IPS-NIHi7 (cell line): Measurements from ENCODE around the gene ZCCHC13.
A peak's percentile ranks its signal among the peaks of the same experiment; 100 is the strongest.
"Not testable (repeated sequence)": the region's sequence is repeated elsewhere in the genome, so short reads cannot be mapped to it uniquely, and the experiment has no call there.

Experiments used
- DNase-seq: peaks from one replicate; pipeline ENCODE4 v3.0.0; 2012; ENCODE audit warnings: mixed read lengths; ENCODE audit errors: extremely low spot score

Gene ZCCHC13

DNA sequence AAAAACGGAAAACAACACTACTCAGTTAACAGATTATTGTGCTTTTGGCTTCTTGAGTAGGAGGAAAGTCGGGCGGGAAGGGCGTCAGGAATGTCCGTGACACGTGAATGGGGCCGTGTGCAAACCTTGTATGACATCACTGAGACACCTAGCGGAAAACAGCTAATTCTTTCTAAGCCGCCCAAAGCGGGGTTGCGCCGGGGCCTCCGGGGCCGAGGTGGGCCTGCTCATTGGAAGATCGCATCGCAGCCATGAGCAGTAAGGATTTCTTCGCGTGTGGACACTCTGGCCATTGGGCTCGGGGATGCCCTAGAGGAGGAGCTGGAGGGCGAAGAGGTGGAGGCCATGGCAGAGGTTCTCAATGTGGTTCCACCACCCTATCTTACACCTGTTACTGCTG lies at the start of gene ZCCHC13:
ZCCHC13 (plus strand) TSS at position 165 of the 400 bp plus-strand sequence; CDS start at position 252, 87 bp downstream.
- no peak for DNase-seq

DNA sequence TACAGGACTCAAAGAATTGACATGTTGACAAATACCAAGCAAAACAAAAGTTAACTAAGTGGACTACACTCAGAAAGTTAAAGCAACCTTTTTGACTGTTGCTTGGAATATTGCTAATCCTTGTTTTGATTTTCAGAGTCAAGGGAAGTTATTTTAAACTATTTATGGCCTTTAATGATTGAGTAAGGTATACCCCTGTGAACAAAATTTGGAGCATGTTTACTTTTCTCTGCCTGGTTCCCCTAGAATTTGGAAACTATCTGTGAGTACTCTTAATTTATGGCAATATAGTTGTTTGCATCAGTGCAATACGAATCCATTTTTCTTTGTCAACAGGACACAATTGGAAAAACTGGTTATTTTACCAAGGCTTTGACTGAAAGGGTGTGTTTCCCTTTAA lies 45.9 kb upstream of the ZCCHC13 start:
- DNase-seq = not testable (repeated sequence)

DNA sequence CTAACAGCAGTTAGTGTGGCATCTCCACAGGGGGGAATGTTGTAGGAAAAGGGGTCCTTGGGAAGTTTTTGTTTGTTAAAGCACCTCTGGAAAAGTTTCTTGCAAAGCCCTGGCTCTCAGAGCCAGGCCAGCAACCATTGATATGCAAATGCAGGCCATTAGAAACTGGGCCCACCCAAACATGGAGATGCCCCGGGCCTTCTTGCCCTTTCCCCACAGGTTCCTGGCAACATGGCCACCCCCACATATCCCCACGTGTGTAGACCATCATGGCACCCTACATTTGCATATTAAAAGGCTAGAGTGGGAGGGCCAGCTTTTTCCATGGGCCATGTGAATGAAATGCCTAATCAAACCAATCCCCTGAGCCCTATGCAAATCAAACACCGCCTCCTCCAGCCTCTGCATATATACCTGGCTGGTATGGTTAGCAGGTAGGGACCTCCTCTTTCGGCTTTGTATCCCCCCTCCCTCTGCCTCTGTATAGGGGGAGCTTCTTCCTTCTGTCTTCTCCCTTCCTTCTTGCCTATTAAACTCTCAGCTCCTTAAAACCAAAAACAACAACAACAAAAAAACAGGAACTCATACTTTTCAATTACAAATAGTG lies 44.0 kb upstream of the ZCCHC13 start:
- peak; percentile 13 for DNase-seq

DNA sequence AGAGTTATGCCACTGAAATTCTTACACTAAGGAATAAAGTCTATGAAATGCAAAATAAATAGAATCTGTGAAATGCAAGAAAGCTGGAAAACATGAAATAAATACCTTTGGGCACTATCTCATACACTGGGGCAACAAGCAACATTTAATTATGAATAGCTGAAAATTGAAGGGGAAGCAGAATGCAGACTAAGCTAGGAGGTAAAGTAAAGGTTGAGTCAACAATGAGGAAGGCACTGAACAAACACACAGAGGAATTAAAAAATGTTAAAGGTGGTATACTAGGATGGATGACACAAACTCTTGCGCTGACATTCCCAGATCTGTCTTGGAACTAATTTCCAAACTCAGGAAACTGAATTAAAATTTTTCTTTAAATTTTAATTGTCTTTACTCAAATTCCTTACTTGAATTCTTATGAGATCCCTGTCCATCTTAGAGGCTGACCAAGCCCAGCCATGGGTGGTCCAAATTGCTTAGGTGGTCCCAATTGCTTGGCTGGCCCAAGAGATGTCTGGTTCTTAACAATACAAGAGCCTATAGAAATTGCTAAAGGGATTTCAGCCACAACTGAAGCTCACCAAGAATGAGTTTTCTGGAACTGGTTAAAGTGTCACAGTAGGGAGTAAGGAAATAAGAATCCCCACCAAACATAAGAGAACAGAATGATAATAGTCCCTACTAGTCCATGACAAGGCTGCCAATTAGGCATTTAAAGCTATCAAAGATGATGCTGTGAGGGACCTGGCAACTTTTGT lies 41.3 kb upstream of the ZCCHC13 start:
- DNase-seq = peak; percentile 31

DNA sequence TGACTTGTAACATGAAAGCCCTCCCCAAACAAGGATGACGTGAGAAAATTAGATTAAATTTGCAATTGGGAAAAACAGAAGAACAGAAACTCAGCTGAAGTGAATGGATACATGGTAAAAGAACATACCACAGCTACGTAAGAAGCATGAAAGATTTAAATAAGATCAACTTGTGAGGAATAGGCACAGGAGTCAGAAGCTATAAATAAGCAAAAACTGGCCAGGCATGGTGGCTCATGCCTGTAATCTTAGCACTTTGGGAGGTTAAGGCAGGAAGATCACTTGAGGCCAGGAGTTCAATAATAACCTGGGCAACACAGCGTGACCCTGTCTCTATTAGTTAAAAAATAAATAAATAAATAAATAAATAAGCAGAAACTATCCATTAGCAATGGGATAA lies 33.6 kb upstream of the ZCCHC13 start:
- no peak for DNase-seq

DNA sequence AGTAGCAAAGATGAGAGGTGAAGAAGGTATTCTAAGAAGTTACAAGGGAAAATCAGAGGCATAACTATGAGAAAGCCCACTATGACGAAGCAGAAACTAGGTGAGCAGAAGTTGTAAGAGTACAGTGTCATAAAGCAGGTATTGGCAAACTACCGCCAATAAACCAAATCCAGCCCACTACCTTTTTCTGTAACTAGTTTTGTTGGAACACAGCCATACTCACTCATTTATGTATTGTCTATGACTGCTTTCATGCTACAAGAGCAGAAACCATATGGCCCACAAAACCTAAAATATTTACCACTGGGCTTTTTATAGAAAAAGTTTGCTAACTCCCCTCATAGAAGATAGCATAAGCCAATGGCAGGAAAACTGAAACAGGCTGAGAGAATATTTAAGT lies 31.8 kb upstream of the ZCCHC13 start:
- no peak for DNase-seq

DNA sequence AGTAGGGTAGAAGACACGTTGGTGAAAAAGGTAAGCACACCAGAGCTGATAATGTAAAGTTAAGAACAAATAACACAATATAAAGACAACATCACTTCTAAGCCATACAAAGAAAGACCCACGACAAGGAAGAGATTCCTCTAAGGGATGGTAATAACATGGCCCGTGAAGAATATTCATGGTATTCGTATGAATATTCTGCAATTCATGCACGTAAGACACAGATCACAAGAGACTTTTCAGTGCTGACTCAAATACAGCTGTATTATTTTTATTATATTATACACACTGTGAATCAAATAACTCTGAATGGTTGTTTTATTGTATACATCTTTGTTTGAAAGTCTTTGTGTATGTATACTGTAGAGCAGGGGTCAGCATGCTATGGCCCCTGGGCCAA lies 29.5 kb upstream of the ZCCHC13 start:
- no peak for DNase-seq

DNA sequence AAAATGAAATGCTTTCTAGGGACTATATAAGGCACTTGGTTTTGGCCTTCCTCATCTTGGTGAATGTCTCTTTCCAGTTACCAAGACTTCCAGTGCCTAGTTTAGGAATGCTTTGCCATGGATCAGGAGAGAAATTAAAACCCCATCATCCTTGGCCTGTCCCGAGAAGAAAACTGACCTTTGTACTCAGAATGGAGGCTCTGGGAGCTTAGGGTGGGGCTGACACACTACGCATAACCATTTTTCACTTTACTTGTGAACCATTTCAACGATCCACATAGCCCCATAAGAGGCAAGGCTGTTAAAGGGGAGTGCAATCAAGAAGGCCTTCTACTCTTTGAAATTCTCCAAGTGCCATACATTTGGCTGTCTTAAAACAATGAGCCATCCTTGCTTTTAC lies 26.7 kb upstream of the ZCCHC13 start:
- no peak for DNase-seq

DNA sequence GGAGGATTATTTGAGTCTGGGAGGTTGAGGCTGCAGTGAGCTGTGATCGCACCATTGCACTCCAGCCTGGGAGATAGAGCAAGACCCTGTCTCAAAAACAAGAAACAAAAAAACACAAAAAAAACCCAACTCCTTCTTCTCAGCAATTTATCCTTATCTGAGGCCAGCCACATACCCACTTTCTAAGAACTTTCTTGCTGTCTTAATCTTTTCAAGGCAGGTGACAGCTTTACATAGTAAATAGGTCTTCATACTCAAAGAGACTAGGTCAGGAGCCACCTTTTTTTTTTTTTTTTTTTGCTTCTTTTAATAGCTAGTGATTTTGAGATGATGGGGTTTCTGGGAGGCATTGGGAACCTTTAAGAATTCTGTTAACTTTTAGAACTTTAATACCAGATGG lies 26.1 kb upstream of the ZCCHC13 start:
- no peak for DNase-seq

DNA sequence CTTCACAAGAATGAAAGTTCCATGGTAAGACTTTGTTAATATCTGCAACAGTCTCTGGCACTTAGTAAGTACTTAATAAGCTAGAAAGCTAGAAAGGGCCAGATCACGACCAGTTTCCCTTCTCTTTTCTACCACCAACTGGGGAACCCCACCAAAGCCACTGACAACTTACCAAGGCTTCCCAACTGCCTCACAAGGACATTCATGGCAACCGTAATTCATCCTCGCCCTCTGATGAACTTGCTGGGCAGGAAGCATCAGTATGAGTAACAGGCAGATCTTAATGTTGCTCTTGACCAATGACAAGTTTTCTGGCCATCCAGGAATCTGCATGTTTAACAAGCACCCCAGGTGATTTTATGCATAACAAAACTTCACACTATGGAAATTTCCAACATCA lies 23.2 kb upstream of the ZCCHC13 start:
- no peak for DNase-seq

DNA sequence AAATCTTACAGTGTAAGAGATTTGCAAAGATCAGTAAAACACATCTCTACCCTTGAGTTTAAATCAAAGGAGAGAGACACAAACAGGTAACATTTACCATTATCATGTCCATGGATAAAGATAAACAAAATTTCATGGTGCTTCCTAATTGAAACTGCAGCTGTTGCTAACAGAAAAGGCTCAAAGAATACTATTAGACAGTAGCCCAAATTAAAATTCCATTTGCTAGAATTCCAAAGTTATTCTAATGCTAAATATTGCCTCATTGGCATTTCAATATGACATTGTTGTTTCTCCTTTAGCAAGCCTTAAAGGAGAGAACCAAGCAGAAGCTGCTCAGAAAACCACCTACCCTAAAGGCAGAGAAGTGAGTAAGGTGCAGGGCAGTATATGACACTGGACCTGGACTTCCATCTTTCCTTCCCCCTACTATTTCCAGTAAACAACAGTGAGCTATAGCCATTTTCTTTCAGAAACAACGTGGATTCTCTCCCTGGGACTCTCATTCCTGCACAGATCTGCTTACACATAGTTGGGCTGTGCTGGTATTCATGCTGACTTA lies 19.5 kb upstream of the ZCCHC13 start:
- no peak for DNase-seq

DNA sequence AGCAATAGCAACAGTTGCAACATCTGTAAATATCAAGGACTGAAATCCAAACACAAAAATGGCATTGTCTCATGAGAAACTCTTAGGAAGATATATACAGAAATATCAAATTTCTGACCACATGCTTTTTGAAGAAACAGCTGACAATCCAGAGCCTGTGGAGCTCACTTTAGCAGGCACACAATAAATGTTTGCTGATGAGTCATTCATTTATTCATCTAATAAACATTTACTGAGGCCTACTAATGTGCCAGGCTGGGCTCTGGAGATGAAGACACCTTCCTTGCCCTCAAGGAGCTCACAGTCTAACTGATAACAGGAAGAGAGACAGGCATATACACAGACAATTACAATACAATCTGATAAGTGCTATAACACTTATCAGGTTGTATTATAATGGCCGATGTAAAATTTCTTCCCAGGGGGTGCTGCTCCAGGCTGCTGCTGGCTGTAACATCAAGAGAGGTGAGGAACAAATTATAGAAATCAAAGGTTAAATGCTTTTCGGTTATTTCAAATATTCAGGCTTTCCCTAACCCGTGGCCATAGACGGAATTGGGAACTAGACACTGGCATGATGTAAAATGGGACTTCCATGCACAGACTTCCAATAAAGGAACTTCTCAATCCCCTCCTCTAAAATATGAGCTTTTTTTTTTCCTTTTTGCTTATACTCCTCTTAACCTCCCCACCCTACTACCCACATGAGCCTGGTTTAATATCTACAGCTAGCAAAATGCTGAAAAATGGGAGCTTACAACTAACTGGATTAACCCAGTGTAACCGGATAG lies 16.8 kb upstream of the ZCCHC13 start:
- DNase-seq = no peak

DNA sequence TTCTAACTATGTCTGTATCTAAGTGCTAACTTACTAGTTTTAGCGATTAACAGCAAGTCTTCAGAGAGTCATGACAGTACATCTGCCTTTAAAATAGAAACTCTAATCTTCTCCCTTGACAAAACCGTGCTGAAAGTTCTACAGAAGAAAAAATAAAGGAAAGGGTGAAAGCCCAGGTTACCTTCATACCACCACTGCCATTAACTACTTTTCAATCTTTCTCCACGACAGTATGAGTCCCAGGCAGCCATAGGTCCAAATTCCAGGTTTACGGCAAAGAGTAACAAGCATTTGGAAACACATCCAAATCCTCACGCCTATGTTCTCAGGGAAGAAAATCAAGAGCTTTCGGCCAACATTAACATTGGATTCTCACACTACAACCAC lies 12.4 kb upstream of the ZCCHC13 start:
- no peak for DNase-seq

DNA sequence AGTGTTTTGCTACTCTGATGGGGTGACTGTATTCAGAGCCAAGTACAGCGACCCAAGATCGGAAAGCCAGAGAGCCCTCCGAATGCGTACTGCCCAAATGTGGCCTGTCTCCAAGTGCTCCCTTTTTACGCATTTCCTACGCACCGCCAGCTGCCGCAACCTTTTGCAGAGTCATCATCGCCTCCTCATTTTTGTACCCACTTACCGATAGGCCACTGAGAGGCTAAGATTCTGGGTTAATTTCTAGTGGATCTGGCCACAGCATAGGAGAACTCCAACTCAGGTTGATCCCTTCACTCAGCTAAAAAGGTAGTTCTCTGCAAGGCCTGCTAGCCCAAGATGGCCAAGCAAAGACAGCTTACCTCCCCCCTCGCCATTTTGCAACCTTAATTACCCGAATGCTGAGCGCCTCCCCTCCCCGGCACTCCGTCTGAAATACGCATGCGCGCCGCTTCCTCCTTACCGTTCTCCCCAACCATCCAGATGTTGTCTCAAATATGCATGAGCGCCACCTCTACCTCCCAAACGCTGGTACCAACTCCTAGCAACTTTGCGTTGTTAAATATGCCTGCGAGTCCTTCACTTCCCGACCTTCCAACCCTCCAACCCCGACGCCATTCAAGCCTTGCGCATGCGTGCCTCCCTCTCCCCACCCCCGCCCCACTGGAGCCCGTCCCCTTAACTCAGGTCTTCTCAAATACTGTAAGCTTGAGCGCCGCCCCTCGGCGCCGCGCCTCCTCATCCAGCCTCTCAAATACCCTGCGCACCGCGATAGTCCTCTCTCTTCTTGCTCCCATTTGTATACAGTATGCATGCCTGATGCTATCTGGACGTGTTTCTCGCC lies 11.8 kb upstream of the ZCCHC13 start:
- DNase-seq = peak; percentile 73

DNA sequence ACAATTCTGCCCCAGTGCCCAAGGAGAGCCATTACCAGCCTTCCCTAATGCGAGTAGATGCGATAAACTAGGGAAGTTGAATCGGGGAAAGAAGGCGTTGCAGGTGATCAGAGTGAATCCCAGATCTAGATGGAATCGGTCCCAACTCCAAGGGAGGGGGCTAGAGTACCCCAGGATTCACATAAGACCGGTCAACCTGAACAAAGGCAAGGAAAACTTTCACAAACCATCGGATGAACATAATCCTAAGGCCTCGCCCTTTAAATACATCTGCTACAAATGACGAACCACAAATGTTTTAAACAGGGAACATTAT lies 11.2 kb upstream of the ZCCHC13 start:
- DNase-seq = no peak

DNA sequence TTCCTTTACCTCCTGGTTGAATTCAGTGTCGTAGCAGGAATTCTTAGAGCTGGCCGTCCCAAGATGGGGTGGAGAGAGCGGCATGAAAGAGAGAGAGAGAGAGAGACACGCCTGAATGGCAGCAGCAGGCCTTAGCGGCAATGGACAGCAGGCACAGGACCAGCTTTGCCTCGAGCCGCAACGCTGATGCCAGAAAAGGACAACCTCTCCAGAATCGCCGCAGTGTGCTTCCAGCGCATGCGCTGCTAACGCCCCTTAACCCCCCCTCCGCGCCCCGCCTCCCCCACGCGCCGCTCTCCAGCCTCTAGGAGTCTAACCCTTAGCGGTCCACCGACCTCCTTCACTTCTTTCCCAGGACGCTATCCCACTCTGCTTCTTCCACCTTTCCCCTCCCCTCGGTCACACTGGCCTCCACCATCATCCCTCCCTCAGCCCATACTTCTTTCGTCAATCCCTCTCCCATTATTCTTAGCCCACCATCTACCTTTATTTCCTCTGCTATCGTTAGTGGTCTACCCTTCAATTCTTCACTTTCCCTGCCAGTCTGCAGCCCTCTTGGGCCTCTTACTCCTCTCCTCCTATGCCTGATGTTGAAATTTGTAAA lies 10.5 kb upstream of the ZCCHC13 start:
- DNase-seq = peak; percentile 73

DNA sequence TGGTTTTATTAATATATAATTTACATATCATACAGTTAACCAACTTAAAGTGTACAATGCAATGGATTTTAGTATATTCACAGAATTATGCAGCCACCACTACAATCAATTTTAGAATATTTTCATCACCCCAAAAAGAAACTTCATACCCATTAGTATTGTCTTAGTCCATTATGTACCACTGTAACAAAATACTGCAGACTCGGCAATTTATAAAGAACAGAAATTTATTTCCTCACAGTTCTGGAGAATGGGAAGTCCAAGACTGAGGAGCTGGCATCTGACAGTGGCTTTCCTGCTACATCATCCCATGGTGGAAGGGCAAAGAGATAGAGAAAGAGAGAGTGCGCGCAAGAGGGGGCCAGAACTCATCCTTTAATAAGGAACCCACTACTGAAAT lies 8.9 kb upstream of the ZCCHC13 start:
- DNase-seq = no peak

DNA sequence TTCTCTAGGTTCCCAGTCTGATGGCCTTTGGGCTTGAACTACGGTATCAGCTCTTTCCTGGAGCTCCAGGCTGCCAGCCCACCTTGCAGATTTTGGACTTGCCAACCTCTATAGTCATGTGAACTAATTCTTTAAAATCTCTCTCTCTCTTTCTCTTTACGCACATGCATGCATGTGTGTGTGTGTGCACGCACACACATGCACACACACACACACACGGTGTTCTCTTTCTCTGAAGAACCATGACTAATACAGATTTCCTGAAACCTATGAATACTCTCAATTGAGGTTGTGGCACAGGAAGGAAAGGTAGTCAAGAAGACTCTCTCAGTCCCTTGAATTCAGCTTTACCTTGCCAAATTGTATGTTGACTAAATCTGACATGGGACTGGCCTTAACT lies 6.2 kb upstream of the ZCCHC13 start:
- DNase-seq = no peak

DNA sequence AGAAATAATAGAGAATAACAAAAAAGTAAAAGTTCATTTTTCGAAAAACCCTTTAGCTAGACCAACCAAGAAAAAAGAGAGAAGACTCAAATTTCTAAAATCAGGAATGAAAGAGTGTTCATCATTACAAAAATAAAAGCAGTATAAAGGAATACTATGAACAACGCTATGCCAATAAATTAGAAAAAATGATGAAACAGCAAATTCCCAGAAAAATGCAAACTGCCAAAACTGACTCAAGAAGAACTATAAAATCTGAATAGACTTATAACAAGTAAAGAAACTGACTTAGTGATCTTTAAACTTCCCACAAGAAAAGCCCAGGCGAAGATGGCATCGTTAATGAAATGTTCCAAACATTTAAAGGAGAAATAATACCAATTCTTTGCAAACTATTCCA lies 3.1 kb upstream of the ZCCHC13 start:
- no peak for DNase-seq

DNA sequence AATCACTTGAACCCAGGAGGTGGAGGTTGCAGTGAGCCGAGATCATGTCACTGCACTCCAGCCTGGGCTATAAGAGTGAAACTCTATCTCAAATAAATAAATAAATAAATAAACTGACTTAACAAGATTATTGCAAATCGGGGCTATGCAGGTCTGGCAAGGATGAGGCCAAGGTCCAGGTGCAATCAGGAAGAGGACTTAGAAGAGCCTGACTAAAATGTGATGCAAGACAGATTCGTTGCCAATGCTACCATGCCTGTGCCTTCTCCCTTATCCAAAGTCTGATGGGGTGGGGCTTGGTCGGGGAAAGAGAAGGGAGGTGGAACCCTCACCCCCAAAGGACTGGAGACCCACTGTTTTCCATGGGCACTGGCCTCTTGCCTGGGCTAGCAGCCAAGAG lies 14.7 kb downstream of the ZCCHC13 start:
- DNase-seq = no peak

DNA sequence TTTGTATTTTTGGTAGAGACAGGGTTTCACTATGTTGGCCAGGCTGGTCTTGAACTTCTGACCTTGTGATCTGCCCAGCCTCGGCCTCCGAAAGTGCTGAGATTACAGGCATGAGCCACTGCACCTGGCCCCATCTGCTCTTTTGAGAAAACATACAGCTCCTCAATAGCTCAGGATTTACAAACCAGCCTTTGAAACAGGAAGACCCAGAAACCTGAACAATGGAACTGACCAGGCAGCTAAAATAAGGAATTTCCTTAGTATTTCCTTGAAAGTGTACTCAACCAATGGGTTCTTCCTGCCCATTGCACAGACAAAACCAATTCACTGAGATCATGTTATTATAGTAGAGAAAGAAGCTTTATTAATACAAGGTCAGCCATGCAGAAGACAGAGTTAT lies 15.3 kb downstream of the ZCCHC13 start:
- not testable (repeated sequence) for DNase-seq
